Stimulated activated naive CD8-positive, alpha-beta T cell treated with anti-CD3 and anti-CD28 coated beads, Interleukin-15, amount 100 ng/mL, for 72 hours (primary cell): ENCODE data around the gene UROS.
A peak's percentile ranks its signal among the peaks of the same experiment; 100 is the strongest.

Source experiments
- ATAC-seq: fragments of 150-1000 bp; cut with Tn5 transposase; 2 replicates; pipeline ENCODE4 v1.10.0; 2021; ENCODE audit warnings: mild to moderate bottlenecking, moderate library complexity
- DNase-seq, 2 donors: peaks; one replicate each; pipeline ENCODE4 v3.0.0; 2021 to 2022
- H3K27ac Mint-ChIP-seq, 2 donors: one replicate each; pipeline ENCODE4 v1.8.0; 2022; ENCODE audit warnings: mild to moderate bottlenecking in 2 of 2, mixed read lengths in 2 of 2, moderate library complexity in 2 of 2
- H3K27me3 Mint-ChIP-seq: one replicate; pipeline ENCODE4 v1.8.0; 2022; ENCODE audit warnings: mixed read lengths
- H3K4me1 Mint-ChIP-seq: one replicate; pipeline ENCODE4 v1.8.0; 2022; ENCODE audit warnings: mild to moderate bottlenecking, mixed read lengths
- H3K4me3 Mint-ChIP-seq, 2 donors: one replicate each; pipeline ENCODE4 v1.8.0; 2022; ENCODE audit warnings: mild to moderate bottlenecking in 2 of 2, mixed read lengths in 2 of 2, moderate library complexity in 1 of 2
- H3K9me3 Mint-ChIP-seq, 2 donors: one replicate each; pipeline ENCODE4 v1.8.0; 2022; ENCODE audit warnings: mixed read lengths in 2 of 2

UROS gene

GRCh38 chr10:125822878-125823662, at the start of gene UROS, which contains the start of gene BCCIP:
Gene UROS, minus strand, starts transcription at chr10:125823258. Its CDS starts 6,759 bp downstream, at chr10:125816499.
Gene BCCIP, plus strand, starts transcription at chr10:125823546. Its CDS starts 12 bp downstream, at chr10:125823558.
- peak; percentile 91 for DNase-seq
- Mint-ChIP-seq H3K27me3 (no peaks in the 10 kb centered on the region), H3K4me3 (peak within 1 kb of the TSS in 1 of 2 donors; percentile 79), H3K4me1 (peaks cover 41% of the 10 kb centered on the region), H3K27ac (peak within 1 kb of the TSS; percentile 16 to 87), H3K9me3 (no peaks in the 10 kb centered on the region)
- ATAC-seq = peak; percentile 88

GRCh38 chr10:125871338-125871737, 48.3 kb upstream of the UROS start:
- H3K4me1 Mint-ChIP-seq = no peaks in the 10 kb centered on the region
- H3K27me3 Mint-ChIP-seq = no peaks in the 10 kb centered on the region
- no peak for DNase-seq
- no peaks in the 10 kb centered on the region for H3K9me3 Mint-ChIP-seq
- no peak for ATAC-seq
- H3K4me3 Mint-ChIP-seq = no peak overlapping the region
- no peak overlapping the region for H3K27ac Mint-ChIP-seq

GRCh38 chr10:125868372-125868975, 45.4 kb upstream of the UROS start:
- H3K27ac Mint-ChIP-seq = no peak overlapping the region
- no peaks in the 10 kb centered on the region for H3K9me3 Mint-ChIP-seq
- no peak overlapping the region for H3K4me3 Mint-ChIP-seq
- H3K4me1 Mint-ChIP-seq = no peaks in the 10 kb centered on the region
- H3K27me3 Mint-ChIP-seq = no peaks in the 10 kb centered on the region
- ATAC-seq = no peak
- peak in 1 of 2 donors; percentile 3 for DNase-seq

GRCh38 chr10:125866421-125867029, 43.5 kb upstream of the UROS start:
- ATAC-seq (no peak), DNase-seq (no peak)
- Mint-ChIP-seq H3K4me1 (no peaks in the 10 kb centered on the region), H3K27me3 (no peaks in the 10 kb centered on the region), H3K27ac (no peak overlapping the region), H3K4me3 (no peak overlapping the region), H3K9me3 (no peaks in the 10 kb centered on the region)

- no peaks in the 10 kb centered on the region for H3K27me3 Mint-ChIP-seq
- ATAC-seq (no peak), DNase-seq (no peak)
- H3K4me1 Mint-ChIP-seq = no peaks in the 10 kb centered on the region
- H3K9me3 Mint-ChIP-seq = no peaks in the 10 kb centered on the region
- H3K4me3 Mint-ChIP-seq = no peak overlapping the region
- no peak overlapping the region for H3K27ac Mint-ChIP-seq
Measured at GRCh38 chr10:125865120-125865519, 42.1 kb upstream of the UROS start.

- no peak overlapping the region for H3K27ac Mint-ChIP-seq
- ATAC-seq = no peak
- no peaks in the 10 kb centered on the region for H3K9me3 Mint-ChIP-seq
- no peaks in the 10 kb centered on the region for H3K27me3 Mint-ChIP-seq
- DNase-seq = no peak
- no peak overlapping the region for H3K4me3 Mint-ChIP-seq
- no peaks in the 10 kb centered on the region for H3K4me1 Mint-ChIP-seq
Measured at GRCh38 chr10:125859128-125859817, 36.2 kb upstream of the UROS start.

- DNase-seq = no peak
- H3K4me1 Mint-ChIP-seq = no peaks in the 10 kb centered on the region
- ATAC-seq = no peak
- H3K27ac Mint-ChIP-seq = no peak overlapping the region
- H3K27me3 Mint-ChIP-seq = no peaks in the 10 kb centered on the region
- no peaks in the 10 kb centered on the region for H3K9me3 Mint-ChIP-seq
- no peak overlapping the region for H3K4me3 Mint-ChIP-seq
Measured at GRCh38 chr10:125857185-125857760, 34.2 kb upstream of the UROS start.

- Mint-ChIP-seq H3K27me3 (no peaks in the 10 kb centered on the region), H3K4me3 (no peak overlapping the region), H3K27ac (no peak overlapping the region), H3K4me1 (no peaks in the 10 kb centered on the region), H3K9me3 (no peaks in the 10 kb centered on the region)
- DNase-seq (no peak), ATAC-seq (no peak)
Measured at GRCh38 chr10:125852487-125852886, 29.4 kb upstream of the UROS start.

GRCh38 chr10:125850766-125851731, 28.0 kb upstream of the UROS start:
- H3K27ac Mint-ChIP-seq = peak overlapping the region in 1 of 2 donors; percentile 48
- H3K4me1 Mint-ChIP-seq = no peaks in the 10 kb centered on the region
- H3K9me3 Mint-ChIP-seq = no peaks in the 10 kb centered on the region
- no peaks in the 10 kb centered on the region for H3K27me3 Mint-ChIP-seq
- DNase-seq = no peak
- H3K4me3 Mint-ChIP-seq = no peak overlapping the region
- no peak for ATAC-seq

GRCh38 chr10:125849448-125849847, 26.4 kb upstream of the UROS start:
- H3K9me3 Mint-ChIP-seq = no peaks in the 10 kb centered on the region
- no peaks in the 10 kb centered on the region for H3K4me1 Mint-ChIP-seq
- no peak overlapping the region for H3K4me3 Mint-ChIP-seq
- H3K27ac Mint-ChIP-seq = no peak overlapping the region
- no peaks in the 10 kb centered on the region for H3K27me3 Mint-ChIP-seq
- no peak for ATAC-seq
- no peak for DNase-seq

GRCh38 chr10:125848857-125849256, 25.8 kb upstream of the UROS start:
- H3K9me3 Mint-ChIP-seq = no peaks in the 10 kb centered on the region
- no peaks in the 10 kb centered on the region for H3K4me1 Mint-ChIP-seq
- no peaks in the 10 kb centered on the region for H3K27me3 Mint-ChIP-seq
- H3K4me3 Mint-ChIP-seq = no peak overlapping the region
- DNase-seq = no peak
- no peak for ATAC-seq
- H3K27ac Mint-ChIP-seq = no peak overlapping the region

- H3K4me3 Mint-ChIP-seq = no peak overlapping the region
- no peaks in the 10 kb centered on the region for H3K27me3 Mint-ChIP-seq
- DNase-seq (no peak), ATAC-seq (no peak)
- no peaks in the 10 kb centered on the region for H3K4me1 Mint-ChIP-seq
- no peaks in the 10 kb centered on the region for H3K9me3 Mint-ChIP-seq
- H3K27ac Mint-ChIP-seq = no peak overlapping the region
Measured at GRCh38 chr10:125848371-125848770, 25.3 kb upstream of the UROS start.

- DNase-seq = no peak
- Mint-ChIP-seq H3K9me3 (no peaks in the 10 kb centered on the region), H3K27ac (no peak overlapping the region), H3K4me1 (no peaks in the 10 kb centered on the region), H3K4me3 (no peak overlapping the region), H3K27me3 (no peaks in the 10 kb centered on the region)
- no peak for ATAC-seq
Measured at GRCh38 chr10:125846894-125847293, 23.8 kb upstream of the UROS start.

GRCh38 chr10:125845617-125846016, 22.6 kb upstream of the UROS start:
- DNase-seq (no peak), ATAC-seq (no peak)
- Mint-ChIP-seq H3K9me3 (no peaks in the 10 kb centered on the region), H3K27ac (no peak overlapping the region), H3K27me3 (no peaks in the 10 kb centered on the region), H3K4me1 (no peaks in the 10 kb centered on the region), H3K4me3 (no peak overlapping the region)
